ENCODE results near the gene ASTN2.

The ASTN2 gene

DNA sequence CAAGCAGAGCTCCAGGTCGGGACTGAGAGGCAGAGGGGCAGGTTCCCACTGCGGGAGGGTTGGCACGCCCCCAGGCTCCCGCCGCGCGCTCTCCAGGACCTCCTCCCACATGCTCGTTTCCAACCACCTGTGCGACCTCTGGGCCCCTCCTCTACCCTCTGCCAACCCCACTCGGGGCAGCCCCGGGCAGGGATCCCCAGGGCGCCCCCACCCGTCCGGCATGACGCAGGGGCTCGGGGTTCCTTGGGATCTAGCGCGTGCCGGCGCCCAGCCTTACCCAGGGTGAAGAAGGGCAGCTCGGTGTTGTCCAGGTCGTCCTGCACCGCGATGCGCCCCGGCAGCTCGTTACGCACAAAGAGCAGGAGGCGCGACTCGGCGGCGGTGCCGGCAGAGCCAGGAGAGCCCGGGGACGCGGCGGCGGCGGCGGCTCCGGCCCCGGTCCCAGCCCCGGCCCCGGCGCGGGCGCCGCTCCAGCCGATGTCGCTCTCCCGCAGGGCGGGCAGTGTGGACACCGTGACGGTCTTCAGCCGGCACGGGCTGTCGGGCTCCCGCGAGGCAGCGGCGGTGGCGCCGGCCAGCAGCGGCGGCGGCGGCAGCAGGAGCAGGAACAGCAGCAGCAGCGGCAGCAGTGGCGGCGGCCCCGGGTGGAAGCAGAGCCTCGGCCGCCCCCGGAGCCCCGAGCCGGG is 494 bp downstream of the ASTN2 start:
- DNase-seq = no peak

DNA sequence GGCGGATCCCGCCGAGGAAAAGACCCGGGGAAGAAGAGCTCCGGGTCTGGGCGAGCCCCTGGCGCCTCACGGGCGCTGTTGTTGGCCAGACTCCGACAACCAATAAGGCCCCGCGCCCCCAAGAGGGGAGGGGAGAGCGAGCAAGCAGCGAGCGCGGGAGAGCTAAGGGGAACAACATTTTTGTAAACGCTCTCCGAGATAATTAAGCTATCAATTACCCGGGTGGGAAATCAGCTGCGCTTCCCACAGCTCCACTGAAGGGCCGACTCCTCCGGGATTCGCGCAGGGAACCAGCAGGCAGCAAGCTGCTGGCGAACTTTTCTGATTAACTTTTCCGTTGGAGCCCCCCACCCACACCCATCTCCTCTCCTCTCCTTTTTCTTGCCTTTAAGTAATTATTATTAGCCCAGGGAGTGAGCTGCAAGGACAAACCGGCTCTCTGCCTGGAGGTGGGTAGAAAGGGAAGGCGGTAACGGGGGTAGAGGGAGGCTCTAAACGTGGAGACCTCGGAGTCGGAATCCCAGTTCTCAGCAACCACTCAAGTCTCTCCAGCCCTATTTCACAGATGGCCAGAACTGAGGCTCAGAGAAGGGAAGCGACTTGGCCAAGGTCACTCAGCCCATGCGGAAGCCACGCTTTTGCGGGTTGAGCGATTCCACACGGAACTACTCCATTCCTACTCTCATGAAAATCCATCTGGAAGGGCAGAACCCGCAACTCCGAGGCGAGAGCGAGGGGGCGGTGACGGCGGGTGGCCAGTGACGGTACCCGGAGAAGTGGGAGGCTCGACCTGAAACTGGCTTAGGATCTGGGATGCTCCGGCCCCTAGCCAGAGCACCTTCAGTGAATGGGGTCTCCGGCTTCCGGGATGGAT is 1.3 kb downstream of the ASTN2 start:
- no peak for DNase-seq

DNA sequence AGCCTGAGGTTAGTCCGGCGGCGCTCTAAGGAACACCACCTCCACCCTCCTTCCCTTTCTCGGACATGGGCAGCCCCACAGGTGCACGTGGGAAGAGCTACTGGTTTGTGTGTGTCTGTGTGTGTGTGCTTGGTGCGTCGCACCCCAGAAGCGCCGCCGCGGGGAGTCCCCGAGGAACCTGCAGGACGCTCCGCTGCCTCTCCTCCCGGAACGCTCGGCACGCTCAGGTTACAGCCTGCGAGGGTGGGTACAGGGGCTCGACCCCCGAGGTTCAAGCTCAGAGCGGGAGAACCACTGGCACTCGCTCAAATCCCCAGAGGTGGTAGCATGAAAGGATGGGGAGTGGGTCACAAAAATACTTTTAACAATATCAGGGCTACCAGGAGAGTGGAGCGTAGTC is 2.0 kb downstream of the ASTN2 start:
- DNase-seq = no peak

DNA sequence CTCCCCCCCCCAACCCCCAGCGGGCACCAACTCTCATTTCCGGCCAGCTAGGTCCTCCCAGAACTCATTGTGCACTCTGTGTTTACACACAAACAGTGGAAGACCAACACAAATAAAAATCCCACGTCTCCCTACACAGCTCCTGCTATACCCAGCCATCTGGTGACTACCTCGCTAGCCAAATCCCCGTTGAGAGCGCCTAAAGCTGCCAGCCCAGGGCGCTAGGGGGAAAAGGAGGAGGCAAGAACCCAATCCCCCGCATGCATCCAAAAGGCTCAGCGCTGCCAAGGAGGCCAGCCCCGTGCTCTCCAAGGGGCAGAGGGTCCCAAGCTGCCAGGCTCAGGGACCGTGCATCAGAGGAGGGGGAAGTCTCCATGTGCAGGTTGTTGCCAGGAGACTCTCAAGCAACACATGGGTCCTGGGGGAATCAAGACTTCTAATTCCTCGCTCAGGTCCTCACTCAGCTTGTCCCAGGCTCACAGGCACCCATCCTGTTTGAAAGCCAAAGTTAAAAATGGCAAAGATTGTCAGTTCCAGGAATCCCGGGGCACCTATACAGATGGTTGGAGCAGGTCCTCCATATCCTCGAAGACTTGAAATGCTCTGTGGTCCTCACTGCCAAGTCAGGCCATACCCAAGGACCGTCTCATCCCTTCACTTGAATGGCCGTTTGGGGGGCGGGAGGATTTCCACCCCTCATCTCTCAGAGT is 2.7 kb downstream of the ASTN2 start:
- DNase-seq = no peak

DNA sequence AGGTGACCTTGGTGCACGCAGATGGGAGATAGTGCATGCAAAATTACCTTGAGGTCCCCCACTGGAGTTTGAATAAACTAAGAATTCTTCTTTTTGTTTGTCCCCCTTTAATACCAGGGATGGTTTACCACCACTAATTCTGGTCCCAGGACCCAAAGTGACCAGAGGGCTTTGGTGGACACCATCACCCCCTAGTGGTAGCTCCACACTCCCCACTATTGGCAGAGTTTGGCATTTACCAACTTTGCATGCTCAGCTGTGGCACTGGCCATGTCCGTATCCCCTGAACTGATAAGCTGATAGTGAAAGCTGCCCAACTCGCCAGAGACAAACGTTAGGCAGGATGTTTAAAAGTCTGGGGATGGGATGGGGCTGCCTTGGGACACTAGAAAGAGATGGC is 3.3 kb downstream of the ASTN2 start:
- no peak for DNase-seq

DNA sequence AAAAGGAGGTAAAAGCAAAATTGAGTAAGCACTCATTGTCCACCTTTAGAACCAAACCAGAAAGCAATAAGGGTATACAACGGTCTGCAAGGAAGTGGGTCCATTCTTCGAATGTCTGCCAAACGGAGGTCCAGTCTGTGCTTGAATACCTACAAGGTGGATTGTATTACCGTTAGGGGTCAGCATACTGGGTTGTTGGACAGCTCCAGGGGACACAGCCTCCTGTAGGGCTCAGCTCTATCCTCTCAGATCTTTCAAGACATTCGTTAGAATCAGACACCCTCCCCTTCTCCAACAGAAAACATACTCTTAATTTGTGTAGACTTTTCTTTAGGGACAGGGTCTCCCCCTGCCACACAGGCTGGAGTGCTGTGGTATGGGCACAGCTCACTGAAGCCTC is 5.5 kb downstream of the ASTN2 start:
- no peak for DNase-seq

DNA sequence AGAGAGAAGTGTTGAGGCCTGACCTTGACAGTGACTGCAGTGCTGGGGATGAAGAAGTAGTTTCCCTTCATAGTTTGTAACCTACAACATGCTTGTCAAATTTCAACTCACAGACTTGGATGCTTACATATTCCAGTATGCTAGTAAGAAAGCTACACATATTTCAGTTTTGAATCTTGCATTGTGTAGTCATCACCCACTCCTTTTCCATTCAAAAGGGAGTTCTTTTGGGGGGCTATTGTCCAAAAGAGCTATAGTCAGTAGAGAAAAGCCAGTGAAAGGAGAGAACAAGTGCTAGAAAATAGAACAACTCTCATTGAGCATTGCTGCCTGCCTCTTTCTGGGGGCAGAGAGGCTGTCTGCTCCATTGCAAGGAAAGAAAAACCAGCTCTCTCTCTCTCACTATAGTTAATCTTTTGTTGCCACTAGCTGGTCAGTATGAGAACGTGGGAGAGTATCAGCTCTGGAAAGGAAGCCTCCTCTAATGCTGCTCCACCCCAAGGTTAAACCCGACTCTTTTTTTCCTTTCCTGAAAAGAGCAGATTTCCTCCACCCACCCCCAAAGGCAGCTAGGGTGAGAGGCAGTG is 7.3 kb downstream of the ASTN2 start:
- DNase-seq = no peak

DNA sequence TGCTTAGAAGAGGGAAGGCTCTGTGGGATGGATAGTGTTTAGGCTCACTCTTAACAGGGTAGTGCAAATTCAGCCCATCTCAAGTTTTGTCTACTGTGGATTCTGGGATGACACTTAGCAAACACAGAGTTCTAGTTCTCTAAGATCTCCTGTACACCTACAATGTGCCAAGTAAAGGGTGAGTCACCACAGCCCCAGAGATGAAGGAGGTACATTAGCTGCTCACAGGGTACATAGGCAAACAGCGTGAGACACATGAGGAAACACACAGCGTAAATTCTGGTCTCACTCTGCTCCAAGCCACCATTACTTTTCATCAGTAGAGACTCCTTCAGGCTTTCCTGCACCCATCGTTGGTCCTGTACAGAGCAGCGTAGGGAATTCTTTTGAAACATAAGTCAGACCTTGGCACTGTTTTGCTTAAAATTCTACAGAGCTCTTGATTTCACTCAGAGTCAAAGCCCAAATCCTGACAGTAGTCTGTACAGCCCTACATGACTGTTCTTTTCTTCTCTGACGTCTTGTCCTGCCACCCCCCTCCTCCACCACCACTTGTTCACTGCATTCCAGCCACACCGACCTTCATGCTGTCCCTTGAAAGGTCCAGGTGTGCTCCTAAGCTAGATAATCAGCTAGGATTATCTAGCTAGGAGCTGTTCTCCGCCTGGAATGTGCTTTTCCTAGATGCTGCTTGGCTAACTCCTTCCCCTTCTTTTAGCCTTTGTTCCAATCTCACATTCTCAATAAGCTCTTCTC is 8.7 kb downstream of the ASTN2 start:
- DNase-seq = no peak

DNA sequence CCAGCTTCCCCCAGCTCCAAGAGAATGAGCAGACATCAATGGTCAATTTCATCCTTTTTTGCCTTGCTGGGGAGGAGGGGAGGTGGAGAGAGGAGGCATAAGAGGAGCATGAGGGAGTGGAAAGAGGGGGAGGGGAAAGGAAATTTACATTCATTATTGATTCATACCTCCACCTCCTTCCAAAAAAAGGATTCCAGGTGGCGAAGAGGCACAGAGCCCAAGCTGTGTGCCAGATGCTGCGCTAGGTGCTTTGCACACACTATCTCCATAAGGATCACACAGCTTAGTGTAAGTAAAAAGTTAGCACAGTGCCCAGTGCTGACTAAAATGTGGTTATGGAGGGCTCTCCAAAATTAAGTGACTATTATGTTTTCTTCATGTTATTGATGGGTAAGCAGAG is 11.0 kb downstream of the ASTN2 start:
- no peak for DNase-seq

DNA sequence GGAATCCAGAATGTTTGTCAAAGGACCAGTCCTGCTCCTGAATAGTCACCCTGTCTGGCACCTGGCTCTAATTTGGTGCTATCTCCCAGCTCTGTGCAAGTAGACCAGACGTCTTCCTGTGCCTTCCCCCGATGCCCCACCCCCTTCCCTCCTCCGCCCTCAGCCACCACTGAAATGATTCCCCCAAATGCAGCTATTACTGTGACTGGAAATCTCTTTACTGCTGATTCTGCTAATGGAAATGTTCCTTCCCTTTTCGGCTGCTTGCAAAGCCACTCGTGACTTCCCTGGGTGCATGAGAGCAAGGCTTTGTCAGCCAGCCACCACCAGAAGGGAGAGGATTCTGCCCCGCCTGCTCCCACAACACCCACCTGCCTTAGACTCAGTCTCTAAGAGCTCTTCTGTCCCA is 11.4 kb downstream of the ASTN2 start:
- DNase-seq = no peak

DNA sequence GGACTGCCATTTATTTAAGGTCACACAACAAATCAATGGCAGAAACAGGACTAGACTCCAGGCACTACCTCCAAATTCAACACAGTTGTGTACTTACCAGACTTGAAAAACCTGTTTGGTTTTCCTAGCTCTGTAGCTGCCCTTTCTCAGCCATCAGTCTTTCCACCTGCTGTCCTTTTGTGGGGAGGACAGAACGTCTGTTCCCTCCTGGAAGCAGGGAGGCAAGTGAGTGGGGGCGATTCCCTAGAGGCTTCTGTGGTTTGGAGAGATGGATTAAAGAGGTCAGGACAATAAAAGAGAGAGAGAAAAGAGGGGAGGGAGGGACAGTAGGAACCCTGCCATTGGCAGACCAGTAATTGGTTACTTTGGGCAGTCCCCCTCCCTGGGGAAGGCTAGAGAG is 14.7 kb downstream of the ASTN2 start:
- DNase-seq = no peak

DNA sequence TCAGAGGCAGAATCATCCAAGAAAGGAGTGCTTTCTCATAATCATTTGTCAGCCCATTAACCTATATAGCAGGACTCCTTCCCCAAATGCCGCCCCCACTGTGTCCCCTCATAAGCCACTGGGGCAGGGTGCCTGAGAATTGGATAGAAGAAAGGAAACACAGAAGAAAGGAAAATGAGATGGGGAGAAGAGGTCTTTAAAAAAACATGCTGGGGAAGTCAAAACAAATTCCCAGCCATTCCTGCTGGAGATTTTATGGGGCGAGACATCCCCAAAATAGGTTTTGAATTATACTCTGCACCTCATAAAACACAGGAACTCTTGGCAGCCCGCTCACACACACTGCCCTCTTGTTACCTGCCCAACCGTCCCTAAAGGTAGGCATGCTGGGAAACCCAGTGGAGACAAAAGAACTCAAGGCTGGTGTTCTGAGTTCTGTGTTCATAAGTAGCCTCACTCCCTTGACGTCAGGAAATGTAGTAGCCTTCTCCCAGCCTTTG is 19.7 kb downstream of the ASTN2 start:
- no peak for DNase-seq

DNA sequence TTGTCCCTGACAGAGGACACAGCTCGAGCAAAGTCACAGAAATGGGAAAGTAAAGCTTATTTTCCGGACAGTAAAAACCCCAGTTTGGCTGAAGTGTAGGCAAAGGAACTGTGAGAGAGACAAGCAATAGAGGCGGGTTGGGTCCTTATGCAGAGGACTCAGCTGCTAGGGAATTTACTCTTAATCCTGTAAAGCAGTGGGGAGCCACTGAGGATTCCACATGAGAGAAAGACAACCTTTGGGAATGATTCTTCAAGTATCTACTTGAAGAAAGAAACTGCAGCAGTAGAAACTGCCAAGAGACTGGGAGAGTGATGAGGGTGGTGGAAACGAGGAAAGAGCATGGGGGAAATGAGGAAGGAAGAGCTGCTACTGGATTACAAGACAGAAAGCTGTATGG is 20.2 kb downstream of the ASTN2 start:
- DNase-seq = no peak

DNA sequence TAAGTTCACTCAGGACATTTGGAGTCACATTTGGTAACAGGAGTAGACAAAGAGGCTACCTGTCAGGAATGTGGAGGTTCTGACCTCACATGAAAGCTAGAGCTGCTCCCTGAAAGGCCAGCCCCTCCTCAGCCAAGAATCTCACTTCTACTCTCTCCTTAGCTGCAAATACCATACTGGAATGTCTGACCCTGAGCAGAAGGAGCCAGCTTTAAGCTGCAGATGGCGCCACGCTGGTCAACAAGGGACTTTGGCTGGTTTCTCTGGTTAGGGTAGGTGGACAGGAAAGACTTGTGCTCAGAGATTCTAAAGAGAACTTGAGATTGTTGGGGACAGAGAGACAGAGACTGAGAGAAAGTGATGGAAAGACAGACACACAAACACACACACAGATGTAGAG is 21.9 kb downstream of the ASTN2 start:
- no peak for DNase-seq

DNA sequence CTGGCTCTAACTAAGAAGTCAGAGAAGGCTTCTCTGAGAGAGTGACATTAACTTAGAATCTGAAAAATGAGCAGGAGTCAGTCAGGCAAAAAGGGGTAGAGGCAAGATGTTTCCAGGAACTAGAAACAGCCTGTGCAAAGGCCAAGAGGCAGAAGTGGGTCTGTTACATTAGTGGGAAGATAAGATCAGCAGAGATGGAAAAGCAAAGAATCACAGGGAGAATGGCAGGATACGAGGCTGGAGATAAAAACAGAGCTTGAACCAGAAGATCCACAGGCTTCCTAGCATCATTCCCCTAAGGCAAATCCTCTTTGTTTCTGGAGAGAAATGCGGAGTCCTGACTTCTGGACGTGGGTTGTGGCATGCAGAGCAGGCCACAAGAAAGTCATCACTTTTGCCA is 27.4 kb downstream of the ASTN2 start:
- no peak for DNase-seq

DNA sequence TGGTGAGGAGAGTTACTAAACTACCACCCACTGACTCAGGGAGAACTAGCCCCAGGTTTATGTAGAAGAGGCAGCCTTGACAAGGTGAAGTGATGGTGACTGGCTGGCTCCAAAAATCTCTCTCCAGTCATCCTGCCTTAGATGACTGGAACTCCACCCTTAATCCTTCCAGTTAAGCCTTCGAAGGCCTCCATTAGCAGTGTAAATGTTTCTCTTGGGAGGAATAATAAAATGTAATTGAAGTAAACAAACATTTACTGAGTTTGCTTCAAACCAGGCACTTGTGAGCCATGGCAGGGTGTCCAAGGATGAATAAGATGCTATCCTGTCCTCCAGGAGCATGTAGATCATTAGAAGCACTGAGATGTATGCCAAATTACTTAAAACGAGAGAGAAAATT is 35.5 kb downstream of the ASTN2 start:
- no peak for DNase-seq

DNA sequence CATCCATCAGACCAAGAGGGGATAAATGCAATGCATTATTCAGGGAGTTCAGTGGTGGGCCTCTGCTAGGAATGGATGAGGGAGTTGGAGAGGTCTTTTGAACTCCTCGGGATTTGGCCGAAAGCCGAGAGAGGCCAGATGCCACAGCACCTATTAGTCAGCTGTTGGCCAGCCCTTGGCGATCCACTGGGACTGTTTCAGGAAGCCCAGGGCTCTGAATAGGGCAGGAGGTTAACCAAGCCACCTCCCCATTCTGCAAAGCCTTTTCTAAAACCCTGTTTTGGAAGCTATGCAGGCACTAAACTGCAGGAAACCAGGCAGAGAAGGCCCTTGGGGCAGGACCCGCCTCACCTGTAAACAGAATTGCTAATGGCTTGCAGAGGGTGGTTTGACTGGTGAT is 37.8 kb downstream of the ASTN2 start:
- no peak for DNase-seq

DNA sequence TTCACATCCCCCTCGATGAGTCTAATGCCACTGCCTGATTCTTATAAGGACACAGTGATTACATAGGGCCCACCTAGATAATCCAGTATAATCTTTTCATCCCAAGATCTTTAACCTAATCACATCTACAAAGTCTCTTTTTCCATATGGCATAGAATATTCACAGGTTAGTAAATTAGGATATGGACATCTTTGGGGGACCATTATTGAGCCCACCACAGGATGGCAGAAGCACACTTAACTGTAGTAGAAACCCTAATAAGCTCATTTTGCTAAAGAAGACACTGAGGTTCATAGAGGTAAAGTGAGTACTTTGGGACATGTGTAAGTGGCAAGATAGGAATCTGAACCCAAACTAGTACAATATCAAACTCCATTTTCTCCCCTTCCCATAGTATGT is 38.9 kb downstream of the ASTN2 start:
- no peak for DNase-seq

DNA sequence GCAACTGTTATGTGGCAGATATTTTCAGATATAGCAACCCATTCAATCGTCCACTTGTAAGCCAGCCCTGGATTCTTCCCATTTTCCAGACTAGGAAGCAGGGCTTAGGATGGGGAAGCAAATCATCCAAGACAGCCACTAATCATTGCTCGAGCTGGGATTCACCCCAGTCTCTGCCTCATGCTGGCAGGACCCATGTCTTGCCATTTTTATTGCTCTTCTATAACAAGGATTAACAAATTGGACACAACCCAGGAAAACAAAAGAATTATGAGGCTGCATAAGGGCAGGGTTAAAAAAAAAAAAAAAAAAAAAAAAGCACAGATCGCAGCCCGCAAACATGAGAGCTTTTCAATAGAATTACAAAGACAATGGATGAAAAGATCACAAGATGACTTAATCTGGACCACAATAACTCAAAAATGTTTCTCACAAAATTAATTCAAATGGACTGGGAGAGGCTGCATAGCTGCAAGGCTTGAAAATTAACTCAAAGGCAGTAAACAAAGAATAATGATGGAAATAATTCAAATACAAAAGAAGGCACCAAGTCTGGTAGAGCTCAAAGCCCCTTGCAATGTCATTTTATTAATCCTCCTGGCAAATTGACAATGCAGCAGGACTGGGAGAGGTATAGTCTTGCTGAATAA is 40.7 kb downstream of the ASTN2 start:
- no peak for DNase-seq

DNA sequence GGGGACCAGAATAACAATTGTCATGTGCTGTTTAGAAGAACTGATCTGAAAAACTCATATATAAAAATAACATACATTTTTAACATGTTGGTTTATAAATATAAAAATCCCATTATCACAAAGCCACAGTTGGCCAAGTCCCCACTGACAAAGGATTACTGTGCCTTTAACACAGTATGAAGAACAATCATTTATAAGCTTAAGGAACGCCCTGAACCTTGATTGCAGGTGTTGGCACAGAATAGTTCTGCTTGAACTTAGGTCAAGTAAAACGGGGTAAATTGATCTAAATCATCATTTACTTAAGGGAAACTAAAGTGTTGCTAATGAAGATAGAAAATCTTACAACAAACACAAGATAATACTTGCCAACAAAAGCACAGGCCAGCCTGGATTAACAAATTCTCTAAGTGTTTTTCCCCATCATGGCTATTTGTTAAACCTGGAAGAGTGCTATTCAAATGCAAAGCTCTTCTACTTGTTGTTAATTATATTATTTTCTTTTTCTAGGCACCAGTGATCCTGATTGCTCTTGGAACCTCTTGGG is 46.1 kb downstream of the ASTN2 start:
- no peak for DNase-seq

DNA sequence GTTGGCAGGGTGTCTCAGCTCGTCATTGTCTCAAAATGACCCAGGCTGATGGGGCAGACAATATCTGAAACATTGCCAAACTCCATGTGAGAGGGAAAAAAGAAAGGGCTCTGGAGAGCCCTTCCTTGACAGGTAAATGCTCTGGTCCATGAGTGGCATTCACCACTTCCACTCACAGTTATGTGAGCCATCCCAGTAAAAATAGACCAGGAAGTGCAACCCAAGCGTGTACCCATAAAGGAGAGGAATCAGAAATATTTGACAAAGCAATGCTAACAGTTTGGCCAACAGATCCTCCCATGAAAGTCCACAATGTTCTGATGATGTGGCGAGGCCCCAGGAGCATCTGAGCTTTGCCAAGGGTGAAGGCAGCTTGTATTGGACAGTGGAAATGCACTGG is 49.4 kb downstream of the ASTN2 start:
- no peak for DNase-seq

DNA sequence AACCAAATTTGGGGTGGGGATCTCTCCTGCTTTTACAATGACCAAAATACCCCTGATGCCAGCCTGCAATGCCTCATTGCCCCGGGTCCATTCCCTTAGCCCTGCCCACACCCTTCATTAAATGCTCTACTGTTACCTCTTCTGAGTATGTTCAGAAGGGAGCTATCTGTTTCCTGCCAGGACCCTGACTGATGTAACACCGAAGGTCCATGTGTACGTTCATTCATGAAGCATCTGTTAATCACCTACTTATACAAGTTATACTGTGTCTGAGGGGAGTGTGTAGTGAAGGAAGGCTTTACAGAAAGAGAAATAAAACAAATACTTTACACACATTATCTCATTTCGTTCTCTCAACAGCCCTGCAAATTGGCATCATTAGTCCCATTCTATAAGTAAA is 51.9 kb downstream of the ASTN2 start:
- DNase-seq = no peak

All from T-helper 1 cell (primary cell).